OCI-LY3 (cell line): ENCODE results near the gene POLG2.

ENCODE experiments used
- CTCF ChIP-seq: fragments of 200-600, 300-600 bp; sonication (generic); IDR thresholded peaks from 2 replicates; pipeline ENCODE4 v1.5.1; 2014; ENCODE audit warnings: antibody characterized with exemption, low read length, low read depth
- EZH2phosphoT487 ChIP-seq: fragments of 200-600 bp; shearing (Covaris generic); IDR thresholded peaks from 2 replicates; pipeline ENCODE4 v1.6.1; 2018; ENCODE audit warnings: antibody characterized with exemption, mixed run types, low read depth

- TF ChIP-seq CTCF = no peak
- no peak for TF ChIP-seq EZH2phosphoT487
These were observed 32.4 kb upstream of the POLG2 start for GRCh38 chr17:64529221-64529620.
